ENCODE measurements around the gene PADI2. TPM values are rescaled to one million over a fixed set of nuclear protein-coding genes. Genes with fewer than 3 reads are reported as not detected.

Gene PADI2
- total RNA-seq, 1 donor from 2014 or later: 3.5 TPM

DNA sequence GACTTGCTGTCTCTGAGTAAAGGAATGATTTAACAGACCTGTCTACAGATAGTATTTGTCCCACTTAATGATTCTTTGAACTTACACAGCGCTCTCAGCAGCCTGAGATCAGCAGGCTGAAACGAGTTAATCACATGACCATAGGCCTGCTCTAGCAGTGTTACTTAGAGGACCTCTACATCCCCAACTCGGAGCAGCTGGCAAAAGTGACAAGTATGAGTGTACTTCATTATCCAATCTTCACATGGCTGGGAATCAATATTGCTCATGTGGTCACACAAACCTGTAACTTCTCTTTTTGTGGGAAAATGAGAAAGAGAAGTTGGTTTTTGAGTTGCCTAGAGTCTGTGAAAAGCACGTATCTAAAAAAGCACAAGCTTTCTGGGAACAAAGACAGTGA is 96.1 kb downstream of the PADI2 start:
- no peaks in the 10 kb centered on the region for H3K27me3 Mint-ChIP-seq
- H3K4me3 Mint-ChIP-seq: no peak overlapping the region
- DNase-seq (ENCODE audit: extremely low spot score, unreplicated experiment): no peak
- TF ChIP-seq, protein P1, sequence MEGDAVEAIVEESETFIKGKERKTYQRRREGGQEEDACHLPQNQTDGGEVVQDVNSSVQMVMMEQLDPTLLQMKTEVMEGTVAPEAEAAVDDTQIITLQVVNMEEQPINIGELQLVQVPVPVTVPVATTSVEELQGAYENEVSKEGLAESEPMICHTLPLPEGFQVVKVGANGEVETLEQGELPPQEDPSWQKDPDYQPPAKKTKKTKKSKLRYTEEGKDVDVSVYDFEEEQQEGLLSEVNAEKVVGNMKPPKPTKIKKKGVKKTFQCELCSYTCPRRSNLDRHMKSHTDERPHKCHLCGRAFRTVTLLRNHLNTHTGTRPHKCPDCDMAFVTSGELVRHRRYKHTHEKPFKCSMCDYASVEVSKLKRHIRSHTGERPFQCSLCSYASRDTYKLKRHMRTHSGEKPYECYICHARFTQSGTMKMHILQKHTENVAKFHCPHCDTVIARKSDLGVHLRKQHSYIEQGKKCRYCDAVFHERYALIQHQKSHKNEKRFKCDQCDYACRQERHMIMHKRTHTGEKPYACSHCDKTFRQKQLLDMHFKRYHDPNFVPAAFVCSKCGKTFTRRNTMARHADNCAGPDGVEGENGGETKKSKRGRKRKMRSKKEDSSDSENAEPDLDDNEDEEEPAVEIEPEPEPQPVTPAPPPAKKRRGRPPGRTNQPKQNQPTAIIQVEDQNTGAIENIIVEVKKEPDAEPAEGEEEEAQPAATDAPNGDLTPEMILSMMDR (conservative IDR thresholded peaks at IDR 0.05): no peak
- peaks cover 21% of the 10 kb centered on the region for H3K36me3 Mint-ChIP-seq
- peaks cover 4% of the 10 kb centered on the region for H3K4me1 Mint-ChIP-seq (ENCODE audit: unreplicated experiment)
- no peak overlapping the region for H3K27ac Mint-ChIP-seq
- H3K9me3 Mint-ChIP-seq: no peaks in the 10 kb centered on the region

DNA sequence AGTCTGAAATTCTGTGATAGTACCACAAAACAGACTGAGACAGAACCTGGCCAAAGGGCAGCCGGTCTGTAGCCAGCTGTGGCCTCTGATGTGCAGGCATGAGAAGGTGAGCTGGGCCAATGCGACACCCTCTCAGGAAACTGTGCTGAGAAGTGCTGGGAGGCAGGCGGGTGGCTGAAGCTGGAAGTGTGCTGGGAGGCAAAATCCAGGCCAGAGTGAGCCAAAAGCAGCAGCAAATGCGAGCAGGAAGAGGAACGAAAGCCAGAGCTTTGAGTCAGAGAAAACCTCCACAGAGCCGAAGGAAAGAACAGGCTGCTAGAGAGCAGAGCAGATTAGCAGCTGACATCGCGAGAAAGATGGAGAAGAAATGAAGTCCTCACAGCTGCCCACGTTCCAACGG is 97.4 kb downstream of the PADI2 start:
- TF ChIP-seq, protein P1 (conservative IDR thresholded peaks at IDR 0.05): no peak
- no peaks in the 10 kb centered on the region for H3K27me3 Mint-ChIP-seq
- DNase-seq (ENCODE audit: extremely low spot score, unreplicated experiment): no peak
- H3K36me3 Mint-ChIP-seq: peaks cover 15% of the 10 kb centered on the region
- H3K27ac Mint-ChIP-seq: no peak overlapping the region
- peaks cover 4% of the 10 kb centered on the region for H3K4me1 Mint-ChIP-seq (ENCODE audit: unreplicated experiment)
- H3K4me3 Mint-ChIP-seq: no peak overlapping the region
- H3K9me3 Mint-ChIP-seq: no peaks in the 10 kb centered on the region

DNA sequence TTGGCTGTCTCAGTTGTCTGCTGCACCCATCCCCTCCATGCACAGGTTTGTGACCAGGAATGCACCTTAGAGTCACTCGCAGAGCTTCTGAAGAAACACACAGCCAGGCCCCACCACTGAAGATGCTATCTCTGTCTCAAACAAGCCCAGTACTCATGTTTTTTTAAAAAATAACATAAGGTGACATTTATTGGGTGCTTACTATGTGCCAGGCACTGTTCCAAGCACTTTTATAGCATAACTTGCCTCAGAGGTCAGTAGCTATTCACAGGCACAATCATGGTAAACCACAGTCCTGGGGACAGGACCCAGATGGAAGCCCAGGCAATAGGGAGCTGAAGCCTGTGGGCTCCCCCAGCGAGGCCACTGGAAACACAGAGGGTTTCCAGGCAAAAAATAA is 98.7 kb downstream of the PADI2 start:
- Mint-ChIP-seq H3K27ac (no peak overlapping the region), H3K4me1 (ENCODE audit: unreplicated experiment) (peaks cover 11% of the 10 kb centered on the region), H3K27me3 (no peaks in the 10 kb centered on the region), H3K4me3 (no peak overlapping the region), H3K36me3 (peaks cover 15% of the 10 kb centered on the region), H3K9me3 (no peaks in the 10 kb centered on the region)
- TF ChIP-seq, protein P1 (conservative IDR thresholded peaks at IDR 0.05): no peak
- DNase-seq (ENCODE audit: extremely low spot score, unreplicated experiment): no peak

DNA sequence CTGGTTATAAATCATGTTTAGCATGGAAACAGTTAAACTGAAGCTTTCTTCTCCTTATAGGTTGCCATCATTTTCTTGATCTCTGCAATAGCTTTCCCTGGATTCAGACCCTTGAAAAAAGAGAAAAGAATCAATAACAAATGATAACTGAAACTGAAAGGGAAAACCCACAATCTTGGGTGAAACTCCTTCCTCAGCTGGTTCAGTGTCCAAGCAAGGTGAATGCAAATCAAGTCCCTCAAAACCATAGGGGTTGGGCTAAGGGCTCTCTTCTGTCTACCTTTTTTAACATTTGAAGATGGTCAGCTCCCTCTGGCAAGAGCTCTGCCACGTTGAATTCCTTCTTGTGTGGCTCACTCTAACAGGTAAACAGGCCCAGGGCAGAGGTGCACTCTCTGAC is 100.4 kb downstream of the PADI2 start:
- H3K36me3 Mint-ChIP-seq: peaks cover 11% of the 10 kb centered on the region
- DNase-seq (ENCODE audit: extremely low spot score, unreplicated experiment): no peak
- peaks cover 11% of the 10 kb centered on the region for H3K4me1 Mint-ChIP-seq (ENCODE audit: unreplicated experiment)
- no peak overlapping the region for H3K27ac Mint-ChIP-seq
- TF ChIP-seq, protein P1 (conservative IDR thresholded peaks at IDR 0.05): no peak
- H3K27me3 Mint-ChIP-seq: no peaks in the 10 kb centered on the region
- H3K9me3 Mint-ChIP-seq: no peaks in the 10 kb centered on the region
- H3K4me3 Mint-ChIP-seq: no peak overlapping the region

DNA sequence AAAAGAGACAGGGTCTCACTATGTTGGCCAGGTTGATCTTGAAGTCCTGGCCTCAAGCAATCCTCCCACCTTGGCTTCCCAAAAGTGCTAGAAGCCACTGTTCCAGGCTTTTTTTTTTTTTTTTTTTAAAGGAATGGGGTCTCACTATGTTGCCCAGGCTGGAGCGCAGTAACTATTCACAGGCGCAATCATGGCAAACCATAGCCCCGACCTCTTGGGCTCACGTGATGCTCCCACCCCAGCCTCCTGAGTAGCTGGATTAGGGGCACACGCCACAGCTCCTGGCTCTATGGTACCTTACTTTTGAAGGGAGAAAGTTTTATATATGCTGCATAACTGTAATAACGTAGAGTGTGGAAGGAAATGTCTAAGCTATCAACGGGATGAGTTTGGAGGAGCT is 101.8 kb downstream of the PADI2 start:
- H3K36me3 Mint-ChIP-seq: peaks cover 11% of the 10 kb centered on the region
- H3K27me3 Mint-ChIP-seq: no peaks in the 10 kb centered on the region
- TF ChIP-seq, protein P1 (conservative IDR thresholded peaks at IDR 0.05): no peak
- no peak for DNase-seq (ENCODE audit: extremely low spot score, unreplicated experiment)
- no peak overlapping the region for H3K27ac Mint-ChIP-seq
- peaks cover 8% of the 10 kb centered on the region for H3K4me1 Mint-ChIP-seq (ENCODE audit: unreplicated experiment)
- no peaks in the 10 kb centered on the region for H3K9me3 Mint-ChIP-seq
- no peak overlapping the region for H3K4me3 Mint-ChIP-seq

Other genes starting within 250 kb of the PADI2 start
- gene RNU1-2, start 223.5 kb downstream of the PADI2 start, total RNA-seq (ENCODE audit: low replicate concordance): 2,993 and 3,564 TPM in 2 replicates
- 23.5 and 40.1 TPM in 2 replicates for gene CROCC, start 197.5 kb downstream of the PADI2 start, total RNA-seq (ENCODE audit: low replicate concordance)
- gene MFAP2, start 138.8 kb downstream of the PADI2 start, total RNA-seq (ENCODE audit: low replicate concordance): 112 and 158 TPM in 2 replicates
- gene ATP13A2, start 107.5 kb downstream of the PADI2 start, total RNA-seq (ENCODE audit: low replicate concordance): 66.4 and 80.3 TPM in 2 replicates
- 72.7 and 101 TPM in 2 replicates for gene SDHB, start 65.4 kb downstream of the PADI2 start, total RNA-seq (ENCODE audit: low replicate concordance)
- gene PADI1, start 85.7 kb upstream of the PADI2 start, total RNA-seq (ENCODE audit: low replicate concordance): 21.2 and 35.5 TPM in 2 replicates
- gene PADI3, start 129.6 kb upstream of the PADI2 start, total RNA-seq (ENCODE audit: low replicate concordance): not detected in 2 replicates
- not detected in 2 replicates for gene PADI4, start 188.7 kb upstream of the PADI2 start, total RNA-seq (ENCODE audit: low replicate concordance)